HG02885 (cell line): ENCODE data around the gene NTRK1.
"Not testable (repeated sequence)": the region's sequence is repeated elsewhere in the genome, so short reads cannot be mapped to it uniquely, and the experiment has no call there.

Source experiments
- ATAC-seq: cut with Tn5 transposase; IDR thresholded peaks from one replicate; pipeline ENCODE4 v1.9.1; 2021; ENCODE audit warnings: mild to moderate bottlenecking; ENCODE audit not compliant: unreplicated experiment, poor library complexity

The NTRK1 gene

GRCh38 chr1:156909671-156910070 is 49.0 kb downstream of the NTRK1 start:
- no peak for ATAC-seq

GRCh38 chr1:156910309-156910782 is 49.7 kb downstream of the NTRK1 start:
- ATAC-seq = no peak

- no peak for ATAC-seq
These were observed 51.1 kb downstream of the NTRK1 start for GRCh38 chr1:156911577-156912298.

- ATAC-seq = no peak
These were observed 51.6 kb downstream of the NTRK1 start for GRCh38 chr1:156912310-156912709.

GRCh38 chr1:156912861-156913808 is 52.5 kb downstream of the NTRK1 start:
- ATAC-seq = no peak

- ATAC-seq = no peak
These were observed 53.2 kb downstream of the NTRK1 start for GRCh38 chr1:156913809-156914387.

GRCh38 chr1:156914440-156914856 is 53.8 kb downstream of the NTRK1 start:
- ATAC-seq = no peak

GRCh38 chr1:156920233-156921052 is 59.8 kb downstream of the NTRK1 start, which contains the start of gene LRRC71:
LRRC71 (plus strand) TSS chr1:156920632; CDS start chr1:156920804, 172 bp downstream.
- no peak for ATAC-seq

GRCh38 chr1:156921053-156921529 is 60.4 kb downstream of the NTRK1 start:
- ATAC-seq = no peak

- no peak for ATAC-seq
These were observed 62.5 kb downstream of the NTRK1 start for GRCh38 chr1:156922986-156923669.

- no peak for ATAC-seq
These were observed 63.2 kb downstream of the NTRK1 start for GRCh38 chr1:156923670-156924477.

GRCh38 chr1:156924478-156925153 is 64.0 kb downstream of the NTRK1 start:
- no peak for ATAC-seq

- ATAC-seq = no peak
These were observed 64.7 kb downstream of the NTRK1 start for GRCh38 chr1:156925154-156926010.

GRCh38 chr1:156926175-156926574 is 65.5 kb downstream of the NTRK1 start:
- ATAC-seq = no peak

- ATAC-seq = not testable (repeated sequence)
These were observed 66.0 kb downstream of the NTRK1 start for GRCh38 chr1:156926695-156927094.

GRCh38 chr1:156927215-156928042 is 66.8 kb downstream of the NTRK1 start:
- no peak for ATAC-seq
